ENCODE results near the gene LRRC74B. TPM values are rescaled to one million over a fixed set of nuclear protein-coding genes. Genes with fewer than 3 reads are reported as not detected.

Gene LRRC74B
- total and polyA plus RNA-seq, 4 donors, result 0.97 to 9.0 (median 2.3) TPM

GRCh38 chr22:21014726-21015465 is 30.9 kb upstream of the LRRC74B start, which contains the start of gene P2RX6:
TSS of gene P2RX6 (plus strand) at chr22:21015165. CDS start at chr22:21015175, 10 bp downstream.
- H3K27ac ChIP-seq (ENCODE audit: low read depth in 1 of 2, low read length in 1 of 2), result peak within 1 kb of the TSS in 1 of 2 donors; percentile 81
- no peaks in the 10 kb centered on the region for H3K9me3 ChIP-seq (ENCODE audit: control insufficient read depth in 4 of 4, insufficient read depth in 3 of 4, low read length in 3 of 4)
- H3K4me1 ChIP-seq (ENCODE audit: control insufficient read depth in 5 of 5, insufficient read depth in 5 of 5, low read length in 5 of 5), result peaks cover 2 to 36% (median 10%) of the 10 kb centered on the region in 5 donors
- H3K9ac ChIP-seq (ENCODE audit: insufficient read depth in 1 of 2, low read length in 2 of 2), result peak within 1 kb of the TSS; percentile 13 to 26
- H3K27me3 ChIP-seq (ENCODE audit: control insufficient read depth in 3 of 3, insufficient read depth in 3 of 3, low read length in 2 of 3), result no peaks in the 10 kb centered on the region
- no peaks in the 10 kb centered on the region for H3K36me3 ChIP-seq (ENCODE audit: control insufficient read depth in 4 of 4, insufficient read depth in 4 of 4, low read length in 4 of 4)
- ATAC-seq (ENCODE audit: insufficient read depth, low FRiP score) (no peak), DNase-seq (peak; percentile 81 to 85 (median 84))
- peak within 1 kb of the TSS; percentile 37 for H3K4me3 ChIP-seq
- TF ChIP-seq, protein P1, sequence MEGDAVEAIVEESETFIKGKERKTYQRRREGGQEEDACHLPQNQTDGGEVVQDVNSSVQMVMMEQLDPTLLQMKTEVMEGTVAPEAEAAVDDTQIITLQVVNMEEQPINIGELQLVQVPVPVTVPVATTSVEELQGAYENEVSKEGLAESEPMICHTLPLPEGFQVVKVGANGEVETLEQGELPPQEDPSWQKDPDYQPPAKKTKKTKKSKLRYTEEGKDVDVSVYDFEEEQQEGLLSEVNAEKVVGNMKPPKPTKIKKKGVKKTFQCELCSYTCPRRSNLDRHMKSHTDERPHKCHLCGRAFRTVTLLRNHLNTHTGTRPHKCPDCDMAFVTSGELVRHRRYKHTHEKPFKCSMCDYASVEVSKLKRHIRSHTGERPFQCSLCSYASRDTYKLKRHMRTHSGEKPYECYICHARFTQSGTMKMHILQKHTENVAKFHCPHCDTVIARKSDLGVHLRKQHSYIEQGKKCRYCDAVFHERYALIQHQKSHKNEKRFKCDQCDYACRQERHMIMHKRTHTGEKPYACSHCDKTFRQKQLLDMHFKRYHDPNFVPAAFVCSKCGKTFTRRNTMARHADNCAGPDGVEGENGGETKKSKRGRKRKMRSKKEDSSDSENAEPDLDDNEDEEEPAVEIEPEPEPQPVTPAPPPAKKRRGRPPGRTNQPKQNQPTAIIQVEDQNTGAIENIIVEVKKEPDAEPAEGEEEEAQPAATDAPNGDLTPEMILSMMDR (IDR thresholded peaks at IDR 0.05; ENCODE audit: control extremely low read depth, extremely low read depth), result no peak
- 29 to 39% methylated on average over 12 of the region's 12 CpGs for WGBS, 2 donors

- no peaks in the 10 kb centered on the region for H3K36me3 ChIP-seq (ENCODE audit: control insufficient read depth in 4 of 4, insufficient read depth in 4 of 4, low read length in 4 of 4)
- H3K9me3 ChIP-seq (ENCODE audit: control insufficient read depth in 4 of 4, insufficient read depth in 3 of 4, low read length in 3 of 4), result no peaks in the 10 kb centered on the region
- no peaks in the 10 kb centered on the region for H3K27me3 ChIP-seq (ENCODE audit: control insufficient read depth in 3 of 3, insufficient read depth in 3 of 3, low read length in 2 of 3)
- H3K4me3 ChIP-seq, result no peak overlapping the region
- WGBS, 2 donors, result 64 to 79% methylated on average over 10 of the region's 10 CpGs
- DNase-seq (no peak), ATAC-seq (ENCODE audit: insufficient read depth, low FRiP score) (no peak)
- TF ChIP-seq, protein P1 (IDR thresholded peaks at IDR 0.05; ENCODE audit: control extremely low read depth, extremely low read depth), result no peak
- peaks cover 2 to 36% (median 10%) of the 10 kb centered on the region in 5 donors for H3K4me1 ChIP-seq (ENCODE audit: control insufficient read depth in 5 of 5, insufficient read depth in 5 of 5, low read length in 5 of 5)
- H3K9ac ChIP-seq (ENCODE audit: insufficient read depth in 1 of 2, low read length in 2 of 2), result peak overlapping the region in 1 of 2 donors; percentile 26
- H3K27ac ChIP-seq (ENCODE audit: low read depth in 1 of 2, low read length in 1 of 2), result peak overlapping the region in 1 of 2 donors; percentile 62
These were observed 30.2 kb upstream of the LRRC74B start for GRCh38 chr22:21015466-21016006.

DNA sequence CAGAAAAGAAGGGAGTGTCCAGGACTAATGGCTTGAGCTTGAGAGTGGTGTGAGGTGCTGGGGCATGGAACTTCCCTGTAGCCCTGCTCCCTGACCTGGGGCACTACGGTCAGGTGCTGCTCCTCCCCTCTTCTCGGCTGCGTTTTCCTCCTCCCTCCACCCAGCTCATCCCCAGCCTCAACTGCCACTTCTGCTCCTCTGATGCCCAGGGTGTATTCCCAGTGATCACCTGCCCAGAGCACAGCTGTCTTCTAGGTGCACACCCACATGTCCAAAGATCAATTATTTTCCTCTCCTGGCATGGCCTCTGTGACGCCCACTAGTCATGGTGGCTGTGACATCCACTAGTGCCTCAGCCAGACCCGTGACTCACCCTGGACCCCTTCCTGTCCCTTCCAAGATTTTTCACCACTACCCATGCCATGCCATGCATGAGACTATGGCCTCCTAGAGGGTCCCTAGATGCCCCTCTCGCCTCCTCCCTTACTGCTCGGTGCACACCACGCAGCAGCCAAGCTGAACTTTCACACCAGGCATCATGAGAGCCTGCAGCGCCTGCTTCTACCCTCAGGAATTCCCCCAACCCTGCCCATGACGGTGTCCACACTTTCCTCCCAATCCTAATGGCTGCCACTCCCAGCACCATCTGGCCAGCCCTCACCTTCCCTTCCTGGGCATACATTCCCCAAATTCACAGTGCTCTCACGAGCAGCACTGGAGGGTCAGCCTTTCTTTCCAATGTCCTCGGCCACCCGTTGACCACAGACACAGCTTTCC is 28.9 kb upstream of the LRRC74B start:
- Histone ChIP-seq H3K27me3 (ENCODE audit: control insufficient read depth in 3 of 3, insufficient read depth in 3 of 3, low read length in 2 of 3) (no peaks in the 10 kb centered on the region), H3K9ac (ENCODE audit: insufficient read depth in 1 of 2, low read length in 2 of 2) (no peak overlapping the region), H3K36me3 (ENCODE audit: control insufficient read depth in 4 of 4, insufficient read depth in 4 of 4, low read length in 4 of 4) (no peaks in the 10 kb centered on the region), H3K4me1 (ENCODE audit: control insufficient read depth in 5 of 5, insufficient read depth in 5 of 5, low read length in 5 of 5) (peaks cover 2 to 36% (median 10%) of the 10 kb centered on the region in 5 donors), H3K4me3 (no peak overlapping the region), H3K27ac (ENCODE audit: low read depth in 1 of 2, low read length in 1 of 2) (no peak overlapping the region), H3K9me3 (ENCODE audit: control insufficient read depth in 4 of 4, insufficient read depth in 3 of 4, low read length in 3 of 4) (no peaks in the 10 kb centered on the region)
- no peak for DNase-seq
- no peak for ATAC-seq (ENCODE audit: insufficient read depth, low FRiP score)
- TF ChIP-seq, protein P1 (IDR thresholded peaks at IDR 0.05; ENCODE audit: control extremely low read depth, extremely low read depth), result no peak
- 86 to 92% methylated on average over 13 of the region's 13 CpGs for WGBS, 2 donors
